ENCODE measurements around the gene MYO7A. TPM values are rescaled to one million over a fixed set of nuclear protein-coding genes. Genes with fewer than 3 reads are reported as not detected.

Gene MYO7A
- total and polyA plus RNA-seq, 9 donors = 3.1 to 18.7 (median 6.5) TPM

GRCh38 chr11:77207618-77208313, 79.7 kb downstream of the MYO7A start:
- no peaks in the 10 kb centered on the region for H3K36me3 ChIP-seq
- no peaks in the 10 kb centered on the region for H3K27me3 ChIP-seq
- no peaks in the 10 kb centered on the region for H3K9me3 ChIP-seq
- peak in 1 of 5 donors; percentile 26 for DNase-seq
- intact Hi-C loops (cut with DNase I) = loop anchor here in 1 of 4 donors (10.0 kb wide), 1 partner anchor 327 kb away; no protein-coding TSS in a partner anchor
- 58 to 64% (median 60%) methylated on average over 10 of the region's 10 CpGs for WGBS, 3 donors
- H3K4me3 ChIP-seq = no peak overlapping the region
- H3K4me1 ChIP-seq (ENCODE audit: insufficient read depth) = no peaks in the 10 kb centered on the region
- no peak for TF ChIP-seq POLR2A (IDR thresholded peaks at IDR 0.05)
- no peak for TF ChIP-seq EP300 (IDR thresholded peaks at IDR 0.05)
- TF ChIP-seq CTCF (IDR thresholded peaks at IDR 0.05) = no peak
- no peak overlapping the region for H3K27ac ChIP-seq

- DNase-seq = peak in 1 of 5 donors; percentile 13
These were observed 80.5 kb downstream of the MYO7A start for GRCh38 chr11:77208535-77208934.

GRCh38 chr11:77209663-77210062, 81.6 kb downstream of the MYO7A start:
- WGBS, 3 donors = 72 to 97% (median 87%) methylated on average over 4 of the region's 4 CpGs
- no peak for TF ChIP-seq CTCF (IDR thresholded peaks at IDR 0.05)
- no peak for TF ChIP-seq POLR2A (IDR thresholded peaks at IDR 0.05)
- TF ChIP-seq EP300 (IDR thresholded peaks at IDR 0.05) = no peak
- no peaks in the 10 kb centered on the region for H3K27me3 ChIP-seq
- H3K9me3 ChIP-seq = no peaks in the 10 kb centered on the region
- H3K4me3 ChIP-seq = no peak overlapping the region
- no peaks in the 10 kb centered on the region for H3K36me3 ChIP-seq
- H3K27ac ChIP-seq = no peak overlapping the region
- no peak for DNase-seq
- no peaks in the 10 kb centered on the region for H3K4me1 ChIP-seq (ENCODE audit: insufficient read depth)
- intact Hi-C loops (cut with DNase I) = loop anchor here in 1 of 4 donors (10.0 kb wide), 1 partner anchor 325 kb away; no protein-coding TSS in a partner anchor

More at GRCh38 chr11:77208535-77208934, 80.5 kb downstream of the MYO7A start:
- intact Hi-C loops (cut with DNase I) = loop anchor here in 1 of 4 donors (10.0 kb wide), 1 partner anchor 326 kb away; no protein-coding TSS in a partner anchor
- no peaks in the 10 kb centered on the region for H3K4me1 ChIP-seq (ENCODE audit: insufficient read depth)
- H3K27me3 ChIP-seq = no peaks in the 10 kb centered on the region
- 75 to 97% (median 85%) methylated on average over 11 of the region's 11 CpGs for WGBS, 3 donors
- no peaks in the 10 kb centered on the region for H3K9me3 ChIP-seq
- H3K36me3 ChIP-seq = no peaks in the 10 kb centered on the region
- no peak overlapping the region for H3K27ac ChIP-seq
- TF ChIP-seq CTCF (IDR thresholded peaks at IDR 0.05) (no peak), POLR2A (IDR thresholded peaks at IDR 0.05) (no peak), EP300 (IDR thresholded peaks at IDR 0.05) (no peak)
- no peak overlapping the region for H3K4me3 ChIP-seq

DNA sequence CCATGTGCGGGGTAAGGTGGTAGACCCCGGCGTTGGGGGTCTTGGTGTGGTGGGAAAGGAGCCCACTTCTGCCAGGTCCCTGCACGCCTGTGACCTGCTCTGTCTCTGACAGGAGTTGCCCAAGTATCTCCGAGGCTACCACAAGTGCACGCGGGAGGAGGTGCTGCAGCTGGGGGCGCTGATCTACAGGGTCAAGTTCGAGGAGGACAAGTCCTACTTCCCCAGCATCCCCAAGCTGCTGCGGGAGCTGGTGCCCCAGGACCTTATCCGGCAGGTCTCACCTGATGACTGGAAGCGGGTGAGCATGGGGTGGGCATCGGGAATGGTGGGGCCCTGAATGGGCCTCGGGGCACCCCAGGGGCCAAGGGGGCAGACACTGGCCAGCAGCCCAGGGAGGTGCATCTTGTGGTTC, 83.0 kb downstream of the MYO7A start:
- Histone ChIP-seq H3K27me3 (no peaks in the 10 kb centered on the region), H3K9me3 (no peaks in the 10 kb centered on the region), H3K36me3 (no peaks in the 10 kb centered on the region), H3K4me3 (no peak overlapping the region), H3K27ac (no peak overlapping the region), H3K4me1 (ENCODE audit: insufficient read depth) (no peaks in the 10 kb centered on the region)
- no peak for TF ChIP-seq EP300 (IDR thresholded peaks at IDR 0.05)
- TF ChIP-seq CTCF (IDR thresholded peaks at IDR 0.05) = no peak
- TF ChIP-seq POLR2A (IDR thresholded peaks at IDR 0.05) = no peak
- intact Hi-C loops (cut with DNase I) = no loop called here
- WGBS, 3 donors = 89 to 92% (median 90%) methylated on average over 11 to 14 of the region's 14 CpGs
- DNase-seq = peak in 1 of 5 donors; percentile 19

Measured in ovary (tissue), 9 donors.